ENCODE measurements around the gene GRK2. TPM values are rescaled to one million over a fixed set of nuclear protein-coding genes. Genes with fewer than 3 reads are reported as not detected.

GRK2 gene
- total RNA-seq, 1 donor from 2014 or later: 53.1 TPM

- no peaks in the 10 kb centered on the region for H3K27me3 Mint-ChIP-seq
- H3K9me3 Mint-ChIP-seq: no peaks in the 10 kb centered on the region
- H3K4me3 Mint-ChIP-seq: peak within 1 kb of the TSS; percentile 92
- H3K36me3 Mint-ChIP-seq: peaks cover 15% of the 10 kb centered on the region
- TF ChIP-seq, protein P1, sequence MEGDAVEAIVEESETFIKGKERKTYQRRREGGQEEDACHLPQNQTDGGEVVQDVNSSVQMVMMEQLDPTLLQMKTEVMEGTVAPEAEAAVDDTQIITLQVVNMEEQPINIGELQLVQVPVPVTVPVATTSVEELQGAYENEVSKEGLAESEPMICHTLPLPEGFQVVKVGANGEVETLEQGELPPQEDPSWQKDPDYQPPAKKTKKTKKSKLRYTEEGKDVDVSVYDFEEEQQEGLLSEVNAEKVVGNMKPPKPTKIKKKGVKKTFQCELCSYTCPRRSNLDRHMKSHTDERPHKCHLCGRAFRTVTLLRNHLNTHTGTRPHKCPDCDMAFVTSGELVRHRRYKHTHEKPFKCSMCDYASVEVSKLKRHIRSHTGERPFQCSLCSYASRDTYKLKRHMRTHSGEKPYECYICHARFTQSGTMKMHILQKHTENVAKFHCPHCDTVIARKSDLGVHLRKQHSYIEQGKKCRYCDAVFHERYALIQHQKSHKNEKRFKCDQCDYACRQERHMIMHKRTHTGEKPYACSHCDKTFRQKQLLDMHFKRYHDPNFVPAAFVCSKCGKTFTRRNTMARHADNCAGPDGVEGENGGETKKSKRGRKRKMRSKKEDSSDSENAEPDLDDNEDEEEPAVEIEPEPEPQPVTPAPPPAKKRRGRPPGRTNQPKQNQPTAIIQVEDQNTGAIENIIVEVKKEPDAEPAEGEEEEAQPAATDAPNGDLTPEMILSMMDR (conservative IDR thresholded peaks at IDR 0.05): no peak
- no peak for DNase-seq (ENCODE audit: extremely low spot score, unreplicated experiment)
- H3K4me1 Mint-ChIP-seq (ENCODE audit: unreplicated experiment): peaks cover 19% of the 10 kb centered on the region
- H3K27ac Mint-ChIP-seq: peak within 1 kb of the TSS; percentile 89
Measured at GRCh38 chr11:67289226-67289650, 23.0 kb downstream of the GRK2 start, which contains the start of gene ANKRD13D. Gene ANKRD13D (plus strand): TSS chr11:67289303. CDS start chr11:67289461, 158 bp downstream.

GRCh38 chr11:67289651-67290479 is 23.6 kb downstream of the GRK2 start:
- no peak for DNase-seq (ENCODE audit: extremely low spot score, unreplicated experiment)
- Mint-ChIP-seq H3K27ac (peak overlapping the region; percentile 81), H3K27me3 (no peaks in the 10 kb centered on the region), H3K36me3 (peaks cover 15% of the 10 kb centered on the region), H3K4me1 (ENCODE audit: unreplicated experiment) (peaks cover 19% of the 10 kb centered on the region), H3K9me3 (no peaks in the 10 kb centered on the region), H3K4me3 (peak overlapping the region; percentile 92)
- TF ChIP-seq, protein P1 (conservative IDR thresholded peaks at IDR 0.05): no peak

DNA sequence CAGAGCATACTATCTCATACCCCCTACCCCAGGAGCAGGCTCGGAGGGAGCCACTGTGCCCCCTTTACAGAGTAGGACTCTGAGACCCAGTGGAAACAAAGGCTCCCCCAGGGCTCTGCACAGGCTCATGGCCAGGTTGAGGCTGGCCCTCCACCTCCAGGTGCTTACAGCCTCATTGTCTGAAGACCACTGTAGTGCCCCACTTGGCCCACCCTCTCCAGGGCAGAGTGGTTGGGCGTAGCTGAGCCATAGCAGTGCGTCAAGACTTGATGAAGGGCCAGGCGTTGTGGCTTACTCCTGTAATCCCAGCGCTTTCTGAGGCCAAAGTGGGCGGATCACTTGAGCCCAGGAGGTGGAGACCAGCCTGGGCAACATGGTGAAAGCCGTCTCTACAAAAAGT is 24.5 kb downstream of the GRK2 start:
- H3K9me3 Mint-ChIP-seq: no peaks in the 10 kb centered on the region
- H3K36me3 Mint-ChIP-seq: peaks cover 17% of the 10 kb centered on the region
- H3K4me1 Mint-ChIP-seq (ENCODE audit: unreplicated experiment): peaks cover 19% of the 10 kb centered on the region
- peak overlapping the region; percentile 92 for H3K4me3 Mint-ChIP-seq
- TF ChIP-seq, protein P1 (conservative IDR thresholded peaks at IDR 0.05): no peak
- no peak for DNase-seq (ENCODE audit: extremely low spot score, unreplicated experiment)
- H3K27me3 Mint-ChIP-seq: no peaks in the 10 kb centered on the region
- H3K27ac Mint-ChIP-seq: no peak overlapping the region

GRCh38 chr11:67291481-67292381 is 25.5 kb downstream of the GRK2 start:
- peaks cover 19% of the 10 kb centered on the region for H3K4me1 Mint-ChIP-seq (ENCODE audit: unreplicated experiment)
- peak overlapping the region; percentile 14 for H3K4me3 Mint-ChIP-seq
- no peak for DNase-seq (ENCODE audit: extremely low spot score, unreplicated experiment)
- H3K27me3 Mint-ChIP-seq: no peaks in the 10 kb centered on the region
- no peaks in the 10 kb centered on the region for H3K9me3 Mint-ChIP-seq
- H3K36me3 Mint-ChIP-seq: peaks cover 26% of the 10 kb centered on the region
- peak overlapping the region; percentile 83 for H3K27ac Mint-ChIP-seq
- TF ChIP-seq, protein P1 (conservative IDR thresholded peaks at IDR 0.05): no peak

- Mint-ChIP-seq H3K9me3 (no peaks in the 10 kb centered on the region), H3K36me3 (peaks cover 30% of the 10 kb centered on the region)
Measured at GRCh38 chr11:67292671-67293070, 26.4 kb downstream of the GRK2 start.

More at GRCh38 chr11:67292671-67293070, 26.4 kb downstream of the GRK2 start:
- DNase-seq (ENCODE audit: extremely low spot score, unreplicated experiment): no peak
- peak overlapping the region; percentile 63 for H3K4me3 Mint-ChIP-seq
- peaks cover 12% of the 10 kb centered on the region for H3K4me1 Mint-ChIP-seq (ENCODE audit: unreplicated experiment)
- H3K27me3 Mint-ChIP-seq: no peaks in the 10 kb centered on the region
- peak overlapping the region; percentile 83 for H3K27ac Mint-ChIP-seq
- TF ChIP-seq, protein P1 (conservative IDR thresholded peaks at IDR 0.05): no peak
